ENCODE results near the gene SEC63.

Gene SEC63

GRCh38 chr6:107818272-107818671 lies 139.7 kb downstream of the SEC63 start:
- DNase-seq (ENCODE audit: low read depth): no peak

GRCh38 chr6:107817784-107818183 lies 140.2 kb downstream of the SEC63 start:
- no peak for DNase-seq (ENCODE audit: low read depth)

Data from activated T-cell treated with anti-CD3 and anti-CD28 coated beads for 24 hours (primary cell).